IMR-90 (cell line): ENCODE measurements around the gene HDAC9. TPM values are rescaled to one million over a fixed set of nuclear protein-coding genes. Genes with fewer than 3 reads are reported as not detected.

Experiments used
- ATAC-seq: fragments of 200-7000 bp; cut with Tn5 transposase; 2 replicates; pipeline ENCODE4 v1.9.1; 2020; ENCODE audit warnings: low read depth, mild to moderate bottlenecking, moderate library complexity
- BruUV-seq: library from RNA; stranded (reverse); fragments of 400-500 nt; replicated peaks from 2 replicates; lab custom pipeline; 2021; lab: Mats Ljungman, UMichigan
- CTCF ChIA-PET: fragments of 300-600 bp; formaldehyde crosslinking; extraction: SDS; loops from one replicate; lab custom pipeline; 2021; ENCODE audit warnings: antibody characterized with exemption; lab: Yijun Ruan, JAX
- POLR2A ChIA-PET: fragments of 300-600 bp; sonication (Branson Sonifier 250); formaldehyde crosslinking; loops from one replicate; lab custom pipeline; 2022; ENCODE audit warnings: antibody characterized with exemption; ENCODE audit not compliant: unreplicated experiment; lab: Charles Lee
- DNase-seq: peaks from one replicate; pipeline ENCODE4 v3.0.0; 2013
- H2AFZ ChIP-seq: replicated peaks from 2 replicates; pipeline ENCODE3; 2013; ENCODE audit warnings: low read length, mild to moderate bottlenecking; ENCODE audit not compliant: poor library complexity
- H2AK5ac ChIP-seq: 2 replicates; pipeline ENCODE4 v1.6.1; 2013; ENCODE audit warnings: low read depth, low read length, inconsistent platforms
- H2AK9ac ChIP-seq: replicated peaks from 2 replicates; pipeline ENCODE3; 2013; ENCODE audit warnings: mild to moderate bottlenecking, low read depth, low read length, moderate library complexity; ENCODE audit not compliant: poor library complexity
- H2BK120ac ChIP-seq: 2 replicates; pipeline ENCODE4 v1.6.1; 2013; ENCODE audit warnings: low read depth, low read length, inconsistent platforms
- H2BK15ac ChIP-seq: 3 replicates; pipeline ENCODE4 v1.6.1; 2013; ENCODE audit warnings: low read depth, low read length, inconsistent platforms
- H2BK20ac ChIP-seq: 2 replicates; pipeline ENCODE4 v1.6.1; 2013; ENCODE audit warnings: low read depth, mild to moderate bottlenecking, inconsistent platforms, low read length, moderate library complexity
- H2BK5ac ChIP-seq: 2 replicates; pipeline ENCODE4 v1.6.1; 2013; ENCODE audit warnings: mild to moderate bottlenecking, low read depth, low read length, inconsistent platforms; ENCODE audit not compliant: poor library complexity, severe bottlenecking
- H3K14ac ChIP-seq: replicated peaks from 2 replicates; pipeline ENCODE4 v1.6.1; 2013; ENCODE audit warnings: low read depth, low read length, inconsistent platforms
- H3K18ac ChIP-seq: 2 replicates; pipeline ENCODE4 v1.6.1; 2013; ENCODE audit warnings: low read depth, low read length, control low read depth
- H3K23ac ChIP-seq: 2 replicates; pipeline ENCODE4 v1.6.1; 2013; ENCODE audit warnings: low read depth, low read length, inconsistent platforms
- H3K27ac ChIP-seq: 2 replicates; pipeline ENCODE4 v1.5.1; 2013; ENCODE audit warnings: mild to moderate bottlenecking, control low read depth, low read length; ENCODE audit not compliant: insufficient read depth
- H3K27me3 ChIP-seq: 2 replicates; pipeline ENCODE4 v1.6.1; 2013; ENCODE audit warnings: low read length; ENCODE audit not compliant: control insufficient read depth, insufficient read depth
- H3K36me3 ChIP-seq: 2 replicates; pipeline ENCODE4 v1.6.1; 2013; ENCODE audit warnings: low read length, mixed read lengths; ENCODE audit not compliant: control insufficient read depth, insufficient read depth
- H3K4ac ChIP-seq: 2 replicates; pipeline ENCODE4 v1.6.1; 2013; ENCODE audit warnings: low read depth, low read length, inconsistent platforms
- H3K4me1 ChIP-seq: 2 replicates; pipeline ENCODE4 v1.6.1; 2013; ENCODE audit warnings: low read length, mixed read lengths; ENCODE audit not compliant: control insufficient read depth, insufficient read depth
- H3K4me2 ChIP-seq: 2 replicates; pipeline ENCODE4 v1.6.1; 2013; ENCODE audit warnings: low read depth, mild to moderate bottlenecking, control low read depth, low read length, moderate library complexity
- H3K4me3 ChIP-seq: 2 replicates; pipeline ENCODE4 v1.5.1; 2013; ENCODE audit warnings: low read depth, mild to moderate bottlenecking, control low read depth, low read length, moderate library complexity; ENCODE audit not compliant: insufficient read depth
- H3K56ac ChIP-seq: 2 replicates; pipeline ENCODE4 v1.6.1; 2013; ENCODE audit warnings: low read length, inconsistent platforms; ENCODE audit not compliant: insufficient read depth; ENCODE audit errors: extremely low read depth
- H3K79me1 ChIP-seq, 2 experiments: 2 replicates each; pipeline ENCODE4 v1.6.1; 2013; ENCODE audit warnings: low read length in 2 of 2, inconsistent platforms in 1 of 2, low read depth in 1 of 2
- H3K9ac ChIP-seq: 2 replicates; pipeline ENCODE4 v1.6.1; 2013; ENCODE audit warnings: low read depth, low read length, control low read depth
- H3K9me1 ChIP-seq: 2 replicates; pipeline ENCODE4 v1.6.1; 2013; ENCODE audit warnings: low read length, inconsistent platforms; ENCODE audit not compliant: insufficient read depth
- H3K9me3 ChIP-seq: 2 replicates; pipeline ENCODE4 v1.6.1; 2013; ENCODE audit warnings: low read length; ENCODE audit not compliant: control insufficient read depth, insufficient read depth
- H4K20me1 ChIP-seq: 2 replicates; pipeline ENCODE4 v1.6.1; 2013; ENCODE audit warnings: low read length, inconsistent platforms; ENCODE audit not compliant: insufficient read depth
- H4K5ac ChIP-seq: 2 replicates; pipeline ENCODE4 v1.6.1; 2013; ENCODE audit warnings: mild to moderate bottlenecking, low read depth, low read length, control low read depth
- H4K8ac ChIP-seq, 2 experiments: 2 replicates each; pipeline ENCODE4 v1.6.1; 2013; ENCODE audit warnings: low read depth in 2 of 2, low read length in 2 of 2, control low read depth in 1 of 2, inconsistent platforms in 1 of 2
- H4K91ac ChIP-seq: 2 replicates; pipeline ENCODE4 v1.6.1; 2013; ENCODE audit warnings: low read depth, low read length, inconsistent platforms; ENCODE audit not compliant: insufficient read depth
- BHLHE40 ChIP-seq: fragments of 150-350 bp; IDR thresholded peaks from 2 replicates; pipeline ENCODE4 v1.6.1; 2016; ENCODE audit warnings: mild to moderate bottlenecking, low read depth, low read length
- CEBPB ChIP-seq: IDR thresholded peaks from 2 replicates; pipeline ENCODE4 v1.6.1; 2012; ENCODE audit warnings: low read depth, low read length, improper control_type of control experiment
- CHD1 ChIP-seq: IDR thresholded peaks from 2 replicates; pipeline ENCODE4 v1.6.1; 2012; ENCODE audit warnings: low read depth, low read length, improper control_type of control experiment
- CTCF ChIP-seq: conservative IDR thresholded peaks from 2 replicates; pipeline ENCODE4 v1.5.1; 2012; ENCODE audit warnings: mild to moderate bottlenecking, low read depth, low read length, improper control_type of control experiment
- FOS ChIP-seq: fragments of 150-350 bp; IDR thresholded peaks from 2 replicates; pipeline ENCODE4 v1.6.1; 2016; ENCODE audit warnings: low read depth, low read length
- MAFK ChIP-seq: IDR thresholded peaks from 2 replicates; pipeline ENCODE4 v1.6.1; 2012; ENCODE audit warnings: low read depth, low read length, improper control_type of control experiment
- MAZ ChIP-seq: IDR thresholded peaks from 2 replicates; pipeline ENCODE4 v1.6.1; 2012; ENCODE audit warnings: low read depth, mild to moderate bottlenecking, low read length, improper control_type of control experiment, moderate library complexity, borderline replicate concordance
- MXI1 ChIP-seq: IDR thresholded peaks from 2 replicates; pipeline ENCODE4 v1.6.1; 2012; ENCODE audit warnings: low read depth, mild to moderate bottlenecking, low read length, moderate library complexity, borderline replicate concordance
- NFE2L2 ChIP-seq: fragments of 150-350 bp; IDR thresholded peaks from 2 replicates; pipeline ENCODE4 v1.6.1; 2016; ENCODE audit warnings: low read depth, mild to moderate bottlenecking, low read length
- POLR2A ChIP-seq: IDR thresholded peaks from 2 replicates; pipeline ENCODE4 v1.6.1; 2012; ENCODE audit warnings: mild to moderate bottlenecking, low read depth, low read length
- RAD21 ChIP-seq: IDR thresholded peaks from 2 replicates; pipeline ENCODE4 v1.6.1; 2012; ENCODE audit warnings: low read length, improper control_type of control experiment
- RCOR1 ChIP-seq: IDR thresholded peaks from 2 replicates; pipeline ENCODE4 v1.6.1; 2012; ENCODE audit warnings: mild to moderate bottlenecking, low read length, improper control_type of control experiment; ENCODE audit not compliant: insufficient replicate concordance
- RFX5 ChIP-seq: IDR thresholded peaks from 2 replicates; pipeline ENCODE4 v1.8.0; 2012; ENCODE audit warnings: low read depth, mild to moderate bottlenecking, low read length, moderate library complexity
- SMC3 ChIP-seq: fragments of 150-350 bp; IDR thresholded peaks from 2 replicates; pipeline ENCODE4 v1.6.1; 2016; ENCODE audit warnings: low read depth, mild to moderate bottlenecking, antibody characterized with exemption, low read length, moderate library complexity
- USF2 ChIP-seq: fragments of 150-350 bp; IDR thresholded peaks from 2 replicates; pipeline ENCODE4 v1.6.1; 2017; ENCODE audit warnings: mild to moderate bottlenecking, antibody characterized with exemption, low read length, low read depth
- WGBS, 2 experiments: methylation state at CpG; one replicate each; pipeline versions ENCODE4 v1.1.5 to v1.1.7; 2013; ENCODE audit warnings: missing lambda C conversion rate in 2 of 2; ENCODE audit not compliant: insufficient read length in 1 of 2; ENCODE audit errors: extremely low coverage in 2 of 2; 5-methylcytosine and 5-hydroxymethylcytosine counted together
- dilution Hi-C: fragments of 300-500 bp; cut with HindIII; formaldehyde crosslinking; loops from one replicate; pipeline ENCODE4 v1.14.3; 2018; ENCODE audit warnings: low sequenced_read_pairs; ENCODE audit not compliant: unreplicated experiment
- in situ Hi-C: fragments of 300-500 bp; cut with MboI; formaldehyde crosslinking; loops from 3 replicates; pipeline ENCODE4 v1.14.3; 2019; ENCODE audit warnings: low sequenced_read_pairs, inconsistent platforms, mixed read lengths
- intact Hi-C: fragments of 100-400 bp; cut with micrococcal nuclease; formaldehyde crosslinking; loops from 2 replicates; pipeline ENCODE4 v1.10.0; 2022
- polyA plus RNA-seq, 3 experiments: library from polyadenylated mRNA; depleted of rRNA; stranded (reverse); fragments of >200 nt; gene quantifications; 2 replicates each; pipeline ENCODE4 v1.2.3, GENCODE V29; 2012; ENCODE audit warnings: low replicate concordance in 1 of 3
- total RNA-seq: library from RNA; depleted of rRNA; stranded (reverse); fragments of >200 nt; gene quantifications from 2 replicates; pipeline ENCODE4 v1.2.3, GENCODE V29; 2012

Gene HDAC9
- total and polyA plus RNA-seq, 2 of the 4 experiments (the other 2 are of a cell fraction) = 4.3 to 24.7 TPM

- ATAC-seq = peak; percentile 84
- no peak overlapping the region for H3K4me3 ChIP-seq
- TF ChIP-seq CEBPB (peak; percentile 33; the same call in 1 of the 2 replicates), MAFK (peak; percentile 23; the same call in 1 of the 2 replicates), USF2 (no peak), RAD21 (no peak), CHD1 (no peak), SMC3 (no peak), MAZ (no peak), CTCF (no peak), RCOR1 (no peak), RFX5 (no peak), FOS (no peak), BHLHE40 (peak; percentile 61; the same call in 1 of the 2 replicates), POLR2A (no peak), MXI1 (no peak), NFE2L2 (no peak)
Measured at GRCh38 chr7:18753972-18754610, 258.5 kb downstream of the HDAC9 start.

More at GRCh38 chr7:18753972-18754610, 258.5 kb downstream of the HDAC9 start:
- Histone ChIP-seq H3K9me3 (no peaks in the 10 kb centered on the region), H3K56ac (no peak overlapping the region), H3K23ac (no peak overlapping the region), H2AFZ (no peak overlapping the region), H4K91ac (no peak overlapping the region), H4K5ac (no peak overlapping the region), H3K14ac (no peak overlapping the region), H3K36me3 (no peaks in the 10 kb centered on the region), H3K4me2 (peak overlapping the region; percentile 60; the same call in 1 of the 2 replicates), H3K18ac (no peak overlapping the region; the same call in 1 of the 2 replicates), H4K20me1 (no peaks in the 10 kb centered on the region), H2BK20ac (no peak overlapping the region), H4K8ac (no peak overlapping the region; a peak in 1 of 4 replicates), H3K4me1 (peaks cover 3% of the 10 kb centered on the region; the same call in 1 of the 2 replicates), H3K4ac (no peak overlapping the region), H2BK15ac (no peak overlapping the region), H3K27me3 (no peaks in the 10 kb centered on the region), H2BK5ac (peak overlapping the region; percentile 12), H2BK120ac (no peak overlapping the region), H2AK5ac (no peak overlapping the region), H3K9ac (no peak overlapping the region), H2AK9ac (no peak overlapping the region), H3K9me1 (no peaks in the 10 kb centered on the region), H3K27ac (no peak overlapping the region), H3K79me1 (no peaks in the 10 kb centered on the region)
- peak; percentile 94 for DNase-seq
- intact Hi-C loops (loop anchor here (10.0 kb wide), 1 partner anchor 361 kb away; the partner anchor contains the start of gene TWIST1), in situ Hi-C loops (no loop called here), dilution Hi-C loops (no loop called here)
- no TSS peak for BruUV-seq
- no CpG with 5 or more reads among the region's 3 CpGs for WGBS, 2 experiments
- ChIA-PET POLR2A (no interaction called here), CTCF (interaction anchor here (0.7 kb wide), 2 partner anchors 64 to 298 kb away, joined by 3 read pairs; no protein-coding TSS in a partner anchor)
